ENCODE results near the gene DIP2C.

DNA sequence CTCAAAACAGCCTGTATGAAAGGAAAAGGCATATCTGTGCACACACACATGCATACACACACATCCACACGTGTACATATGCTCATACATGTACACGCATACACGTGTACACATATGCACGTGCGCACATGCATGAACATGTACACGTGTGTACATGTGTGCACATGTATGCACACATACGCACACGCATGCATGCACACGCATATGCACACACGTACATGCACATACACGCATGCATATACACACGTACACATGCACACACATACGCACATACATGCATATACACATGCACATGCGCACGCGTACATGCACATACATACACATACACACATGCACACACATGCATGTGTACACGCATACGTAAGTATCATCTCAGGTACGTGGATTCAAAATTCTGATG is 19.4 kb downstream of the DIP2C start:
- TF ChIP-seq, protein P1, sequence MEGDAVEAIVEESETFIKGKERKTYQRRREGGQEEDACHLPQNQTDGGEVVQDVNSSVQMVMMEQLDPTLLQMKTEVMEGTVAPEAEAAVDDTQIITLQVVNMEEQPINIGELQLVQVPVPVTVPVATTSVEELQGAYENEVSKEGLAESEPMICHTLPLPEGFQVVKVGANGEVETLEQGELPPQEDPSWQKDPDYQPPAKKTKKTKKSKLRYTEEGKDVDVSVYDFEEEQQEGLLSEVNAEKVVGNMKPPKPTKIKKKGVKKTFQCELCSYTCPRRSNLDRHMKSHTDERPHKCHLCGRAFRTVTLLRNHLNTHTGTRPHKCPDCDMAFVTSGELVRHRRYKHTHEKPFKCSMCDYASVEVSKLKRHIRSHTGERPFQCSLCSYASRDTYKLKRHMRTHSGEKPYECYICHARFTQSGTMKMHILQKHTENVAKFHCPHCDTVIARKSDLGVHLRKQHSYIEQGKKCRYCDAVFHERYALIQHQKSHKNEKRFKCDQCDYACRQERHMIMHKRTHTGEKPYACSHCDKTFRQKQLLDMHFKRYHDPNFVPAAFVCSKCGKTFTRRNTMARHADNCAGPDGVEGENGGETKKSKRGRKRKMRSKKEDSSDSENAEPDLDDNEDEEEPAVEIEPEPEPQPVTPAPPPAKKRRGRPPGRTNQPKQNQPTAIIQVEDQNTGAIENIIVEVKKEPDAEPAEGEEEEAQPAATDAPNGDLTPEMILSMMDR (IDR thresholded peaks at IDR 0.05), result no peak
- TF ChIP-seq, protein P2, sequence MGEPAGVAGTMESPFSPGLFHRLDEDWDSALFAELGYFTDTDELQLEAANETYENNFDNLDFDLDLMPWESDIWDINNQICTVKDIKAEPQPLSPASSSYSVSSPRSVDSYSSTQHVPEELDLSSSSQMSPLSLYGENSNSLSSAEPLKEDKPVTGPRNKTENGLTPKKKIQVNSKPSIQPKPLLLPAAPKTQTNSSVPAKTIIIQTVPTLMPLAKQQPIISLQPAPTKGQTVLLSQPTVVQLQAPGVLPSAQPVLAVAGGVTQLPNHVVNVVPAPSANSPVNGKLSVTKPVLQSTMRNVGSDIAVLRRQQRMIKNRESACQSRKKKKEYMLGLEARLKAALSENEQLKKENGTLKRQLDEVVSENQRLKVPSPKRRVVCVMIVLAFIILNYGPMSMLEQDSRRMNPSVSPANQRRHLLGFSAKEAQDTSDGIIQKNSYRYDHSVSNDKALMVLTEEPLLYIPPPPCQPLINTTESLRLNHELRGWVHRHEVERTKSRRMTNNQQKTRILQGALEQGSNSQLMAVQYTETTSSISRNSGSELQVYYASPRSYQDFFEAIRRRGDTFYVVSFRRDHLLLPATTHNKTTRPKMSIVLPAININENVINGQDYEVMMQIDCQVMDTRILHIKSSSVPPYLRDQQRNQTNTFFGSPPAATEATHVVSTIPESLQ (CRISPR knock-in tag; IDR thresholded peaks at IDR 0.05), result no peak
- no peak for TF ChIP-seq RORB (CRISPR knock-in tag; IDR thresholded peaks at IDR 0.05)
- TF ChIP-seq, protein P3, sequence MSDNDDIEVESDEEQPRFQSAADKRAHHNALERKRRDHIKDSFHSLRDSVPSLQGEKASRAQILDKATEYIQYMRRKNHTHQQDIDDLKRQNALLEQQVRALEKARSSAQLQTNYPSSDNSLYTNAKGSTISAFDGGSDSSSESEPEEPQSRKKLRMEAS (CRISPR knock-in tag; IDR thresholded peaks at IDR 0.05), result no peak
- TF ChIP-seq, protein P4, sequence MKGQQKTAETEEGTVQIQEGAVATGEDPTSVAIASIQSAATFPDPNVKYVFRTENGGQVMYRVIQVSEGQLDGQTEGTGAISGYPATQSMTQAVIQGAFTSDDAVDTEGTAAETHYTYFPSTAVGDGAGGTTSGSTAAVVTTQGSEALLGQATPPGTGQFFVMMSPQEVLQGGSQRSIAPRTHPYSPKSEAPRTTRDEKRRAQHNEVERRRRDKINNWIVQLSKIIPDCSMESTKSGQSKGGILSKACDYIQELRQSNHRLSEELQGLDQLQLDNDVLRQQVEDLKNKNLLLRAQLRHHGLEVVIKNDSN (CRISPR knock-in tag; IDR thresholded peaks at IDR 0.05), result no peak
- no peak for TF ChIP-seq NFYB (CRISPR knock-in tag; conservative IDR thresholded peaks at IDR 0.05; ENCODE audit: low read depth)

Measured in WTC11 (cell line).